ENCODE results near the gene WNT10A.

WNT10A gene

GRCh38 chr2:218858138-218858445 is 22.6 kb upstream of the WNT10A start:
- no peak for DNase-seq

GRCh38 chr2:218858671-218859555 is 21.7 kb upstream of the WNT10A start:
- DNase-seq: peak in 2 of 3 experiments; percentile 30 to 41

- peak in 1 of 3 experiments; percentile 35 for DNase-seq
These were observed 21.1 kb upstream of the WNT10A start, which contains the start of gene WNT6 for GRCh38 chr2:218859556-218859987. Gene WNT6 (plus strand): TSS chr2:218859805. CDS start chr2:218860038, 233 bp downstream.

GRCh38 chr2:218859988-218860831 is 20.4 kb upstream of the WNT10A start:
- peak in 1 of 3 experiments; percentile 28 for DNase-seq

- DNase-seq: peak in 2 of 3 experiments; percentile 19 to 54
These were observed 19.7 kb upstream of the WNT10A start for GRCh38 chr2:218860950-218861381.

- no peak for DNase-seq
These were observed 18.9 kb upstream of the WNT10A start for GRCh38 chr2:218861645-218862318.

GRCh38 chr2:218863021-218863520 is 17.6 kb upstream of the WNT10A start:
- no peak for DNase-seq

- no peak for DNase-seq
These were observed 15.3 kb upstream of the WNT10A start for GRCh38 chr2:218865396-218865795.

GRCh38 chr2:218865999-218866398 is 14.7 kb upstream of the WNT10A start:
- DNase-seq: no peak

- no peak for DNase-seq
These were observed 12.8 kb upstream of the WNT10A start for GRCh38 chr2:218867900-218868299.

- DNase-seq: no peak
These were observed 11.6 kb upstream of the WNT10A start for GRCh38 chr2:218869064-218869463.

- DNase-seq: no peak
These were observed 9.7 kb upstream of the WNT10A start for GRCh38 chr2:218870984-218871344.

GRCh38 chr2:218871345-218872302 is 9.0 kb upstream of the WNT10A start:
- no peak for DNase-seq

- DNase-seq: no peak
These were observed 7.8 kb upstream of the WNT10A start for GRCh38 chr2:218872645-218873358.

- no peak for DNase-seq
These were observed 7.1 kb upstream of the WNT10A start for GRCh38 chr2:218873359-218874194.

GRCh38 chr2:218875692-218876246 is 4.9 kb upstream of the WNT10A start:
- DNase-seq: no peak

GRCh38 chr2:218876562-218877219 is 4.0 kb upstream of the WNT10A start:
- DNase-seq: peak; percentile 57 to 91 (median 66)

GRCh38 chr2:218877331-218877730 is 3.3 kb upstream of the WNT10A start:
- no peak for DNase-seq

- no peak for DNase-seq
These were observed 2.8 kb upstream of the WNT10A start for GRCh38 chr2:218877891-218878290.
